ENCODE data around the gene TOM1L2. TPM values are rescaled to one million over a fixed set of nuclear protein-coding genes. Genes with fewer than 3 reads are reported as not detected.

TOM1L2 gene
- total RNA-seq, 1 experiment from 2014 or later = 24.1 TPM

- ChIA-PET CTCF (interaction anchor here (1.1 kb wide), 1 partner anchor 110 kb away, joined by 4 read pairs; no protein-coding TSS in a partner anchor), RAD21 (ENCODE audit: low non-redundant PET in 1 of 2, low total read pairs in 2 of 2, uncharacterized antibody in 2 of 2, unreplicated experiment in 2 of 2) (no interaction called here), POLR2A (interaction anchor here (0.8 kb wide), 1 partner anchor 28 kb away, joined by 3 read pairs; no protein-coding TSS in a partner anchor)
- H3K4me2 ChIP-seq (ENCODE audit: low read length) = no peak overlapping the region
- H3K27ac ChIP-seq (ENCODE audit: low read depth, low read length) = peak overlapping the region; percentile 45; the same call in 1 of the 2 replicates
- H3K9me2 ChIP-seq (ENCODE audit: insufficient read depth) = no peaks in the 10 kb centered on the region
- no peak overlapping the region for H3K4me3 ChIP-seq (replicated peaks in 1 of 2; ENCODE audit: low read depth in 1 of 2, low read length in 2 of 2)
- no TSS peak for BruUV-seq (replicated peaks)
- H3K9ac ChIP-seq (ENCODE audit: low read length) = no peak overlapping the region
- H3K9me3 ChIP-seq (ENCODE audit: control insufficient read depth in 1 of 2, insufficient read depth in 1 of 2, low read depth in 1 of 2, low read length in 2 of 2) = no peaks in the 10 kb centered on the region
- TF ChIP-seq ELF1 (IDR thresholded peaks at IDR 0.05; ENCODE audit: borderline replicate concordance, low read depth) (no peak), ZFX (IDR thresholded peaks at IDR 0.05) (no peak), RAD21 (IDR thresholded peaks at IDR 0.05; ENCODE audit: low read depth) (no peak), ZBTB33 (IDR thresholded peaks at IDR 0.05; ENCODE audit: extremely low read depth, insufficient replicate concordance, low read length) (no peak), POLR2A (IDR thresholded peaks at IDR 0.05; ENCODE audit: borderline replicate concordance, extremely low read depth, insufficient read depth, insufficient read length) (no peak), POLR2AphosphoS5 (IDR thresholded peaks at IDR 0.05; ENCODE audit: low read depth, low read length) (no peak), JUND (IDR thresholded peaks at IDR 0.05) (no peak), TCF7L2 (IDR thresholded peaks at IDR 0.05; ENCODE audit: borderline replicate concordance, extremely low read depth, insufficient read depth, insufficient read length) (no peak), EZH2 (IDR thresholded peaks at IDR 0.05) (no peak)
- DNase-seq (ENCODE audit: low read depth, low spot score) = no peak
- H3K4me1 ChIP-seq (ENCODE audit: control insufficient read depth in 1 of 2, insufficient read depth in 2 of 2, low read length in 2 of 2) = peaks cover 8 to 34% of the 10 kb centered on the region in 2 experiments; a peak in 3 of 4 replicates
- no peaks in the 10 kb centered on the region for H4K20me1 ChIP-seq (ENCODE audit: insufficient read depth)
- intact Hi-C loops (cut with micrococcal nuclease) = loop anchor here (5.0 kb wide), 1 partner anchor 223 kb away; no protein-coding TSS in a partner anchor
- peaks cover 0 to 34% of the 10 kb centered on the region in 2 experiments; a peak in 3 of 4 replicates for H3K36me3 ChIP-seq (ENCODE audit: control insufficient read depth in 1 of 2, insufficient read depth in 2 of 2, low read length in 2 of 2)
- H2AFZ ChIP-seq (ENCODE audit: low read depth, low read length, poor library complexity, severe bottlenecking) = no peak overlapping the region
- H3K27me3 ChIP-seq (ENCODE audit: insufficient read depth, low read length) = no peaks in the 10 kb centered on the region
- peaks cover 6% of the 10 kb centered on the region; the same call in 1 of the 2 replicates for H3K79me2 ChIP-seq (ENCODE audit: insufficient read depth, low read length)
- ATAC-seq = no peak
Observed at GRCh38 chr17:17809531-17810083, 162.6 kb downstream of the TOM1L2 start.
